ENCODE measurements around the gene PSMA6.

DNA sequence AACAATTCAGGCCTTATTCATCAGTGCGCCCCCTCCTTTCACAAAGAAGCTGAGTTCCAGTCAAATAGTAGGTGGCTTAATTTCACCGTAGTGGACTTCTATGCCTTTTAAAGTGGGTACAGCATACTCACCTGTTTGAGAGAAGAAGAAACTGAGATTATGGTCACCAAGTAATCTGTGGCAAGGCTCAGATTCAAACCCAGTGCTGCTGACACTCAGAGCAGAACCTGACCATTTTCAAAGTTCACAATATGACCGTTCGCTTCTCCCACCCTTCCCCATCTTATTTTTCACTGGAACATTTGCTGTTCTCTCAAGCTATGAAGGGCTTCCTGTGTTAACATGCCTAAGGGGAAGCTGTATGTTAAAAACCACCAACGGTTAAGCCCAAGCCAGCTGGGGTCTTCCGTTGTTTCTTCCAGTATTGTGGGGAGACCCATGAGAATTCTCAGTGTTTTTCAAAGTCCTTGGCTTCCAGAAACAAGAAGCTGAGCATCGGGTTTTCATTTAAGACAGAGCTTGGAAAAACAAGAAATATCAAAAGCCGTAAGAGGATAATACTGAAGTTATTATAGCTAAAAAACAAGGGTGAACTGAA lies 6.1 kb upstream of the PSMA6 start:
- TF ChIP-seq ZNF33B (CRISPR knock-in tag; IDR thresholded peaks at IDR 0.05) (no peak), IRX3 (CRISPR knock-in tag; IDR thresholded peaks at IDR 0.05; ENCODE audit: borderline replicate concordance, low read depth) (no peak), ZBTB20 (CRISPR knock-in tag; IDR thresholded peaks at IDR 0.05; ENCODE audit: borderline replicate concordance, low read depth) (no peak), NR2C2 (CRISPR knock-in tag; IDR thresholded peaks at IDR 0.05; ENCODE audit: borderline replicate concordance) (no peak), RNF2 (conservative IDR thresholded peaks at IDR 0.05; ENCODE audit: low read depth) (no peak), ELF4 (CRISPR knock-in tag; IDR thresholded peaks at IDR 0.05; ENCODE audit: borderline replicate concordance) (no peak), NFE2L2 (IDR thresholded peaks at IDR 0.05; ENCODE audit: low read length) (no peak), POLR2A (IDR thresholded peaks at IDR 0.05; ENCODE audit: insufficient read depth in 1 of 2, low read depth in 2 of 2, low read length in 2 of 2) (no peak)
- TF ChIP-seq, protein P1, sequence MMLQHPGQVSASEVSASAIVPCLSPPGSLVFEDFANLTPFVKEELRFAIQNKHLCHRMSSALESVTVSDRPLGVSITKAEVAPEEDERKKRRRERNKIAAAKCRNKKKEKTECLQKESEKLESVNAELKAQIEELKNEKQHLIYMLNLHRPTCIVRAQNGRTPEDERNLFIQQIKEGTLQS (CRISPR knock-in tag; IDR thresholded peaks at IDR 0.05): no peak
- TF ChIP-seq, protein P2, sequence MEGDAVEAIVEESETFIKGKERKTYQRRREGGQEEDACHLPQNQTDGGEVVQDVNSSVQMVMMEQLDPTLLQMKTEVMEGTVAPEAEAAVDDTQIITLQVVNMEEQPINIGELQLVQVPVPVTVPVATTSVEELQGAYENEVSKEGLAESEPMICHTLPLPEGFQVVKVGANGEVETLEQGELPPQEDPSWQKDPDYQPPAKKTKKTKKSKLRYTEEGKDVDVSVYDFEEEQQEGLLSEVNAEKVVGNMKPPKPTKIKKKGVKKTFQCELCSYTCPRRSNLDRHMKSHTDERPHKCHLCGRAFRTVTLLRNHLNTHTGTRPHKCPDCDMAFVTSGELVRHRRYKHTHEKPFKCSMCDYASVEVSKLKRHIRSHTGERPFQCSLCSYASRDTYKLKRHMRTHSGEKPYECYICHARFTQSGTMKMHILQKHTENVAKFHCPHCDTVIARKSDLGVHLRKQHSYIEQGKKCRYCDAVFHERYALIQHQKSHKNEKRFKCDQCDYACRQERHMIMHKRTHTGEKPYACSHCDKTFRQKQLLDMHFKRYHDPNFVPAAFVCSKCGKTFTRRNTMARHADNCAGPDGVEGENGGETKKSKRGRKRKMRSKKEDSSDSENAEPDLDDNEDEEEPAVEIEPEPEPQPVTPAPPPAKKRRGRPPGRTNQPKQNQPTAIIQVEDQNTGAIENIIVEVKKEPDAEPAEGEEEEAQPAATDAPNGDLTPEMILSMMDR (CRISPR knock-in tag; IDR thresholded peaks at IDR 0.05): no peak
- TF ChIP-seq, protein P3, sequence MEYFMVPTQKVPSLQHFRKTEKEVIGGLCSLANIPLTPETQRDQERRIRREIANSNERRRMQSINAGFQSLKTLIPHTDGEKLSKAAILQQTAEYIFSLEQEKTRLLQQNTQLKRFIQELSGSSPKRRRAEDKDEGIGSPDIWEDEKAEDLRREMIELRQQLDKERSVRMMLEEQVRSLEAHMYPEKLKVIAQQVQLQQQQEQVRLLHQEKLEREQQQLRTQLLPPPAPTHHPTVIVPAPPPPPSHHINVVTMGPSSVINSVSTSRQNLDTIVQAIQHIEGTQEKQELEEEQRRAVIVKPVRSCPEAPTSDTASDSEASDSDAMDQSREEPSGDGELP (IDR thresholded peaks at IDR 0.05; ENCODE audit: borderline replicate concordance, low read depth): no peak
- TF ChIP-seq, protein P4, sequence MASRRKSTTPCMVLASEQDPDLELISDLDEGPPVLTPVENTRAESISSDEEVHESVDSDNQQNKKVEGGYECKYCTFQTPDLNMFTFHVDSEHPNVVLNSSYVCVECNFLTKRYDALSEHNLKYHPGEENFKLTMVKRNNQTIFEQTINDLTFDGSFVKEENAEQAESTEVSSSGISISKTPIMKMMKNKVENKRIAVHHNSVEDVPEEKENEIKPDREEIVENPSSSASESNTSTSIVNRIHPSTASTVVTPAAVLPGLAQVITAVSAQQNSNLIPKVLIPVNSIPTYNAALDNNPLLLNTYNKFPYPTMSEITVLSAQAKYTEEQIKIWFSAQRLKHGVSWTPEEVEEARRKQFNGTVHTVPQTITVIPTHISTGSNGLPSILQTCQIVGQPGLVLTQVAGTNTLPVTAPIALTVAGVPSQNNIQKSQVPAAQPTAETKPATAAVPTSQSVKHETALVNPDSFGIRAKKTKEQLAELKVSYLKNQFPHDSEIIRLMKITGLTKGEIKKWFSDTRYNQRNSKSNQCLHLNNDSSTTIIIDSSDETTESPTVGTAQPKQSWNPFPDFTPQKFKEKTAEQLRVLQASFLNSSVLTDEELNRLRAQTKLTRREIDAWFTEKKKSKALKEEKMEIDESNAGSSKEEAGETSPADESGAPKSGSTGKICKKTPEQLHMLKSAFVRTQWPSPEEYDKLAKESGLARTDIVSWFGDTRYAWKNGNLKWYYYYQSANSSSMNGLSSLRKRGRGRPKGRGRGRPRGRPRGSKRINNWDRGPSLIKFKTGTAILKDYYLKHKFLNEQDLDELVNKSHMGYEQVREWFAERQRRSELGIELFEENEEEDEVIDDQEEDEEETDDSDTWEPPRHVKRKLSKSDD (CRISPR knock-in tag; IDR thresholded peaks at IDR 0.05; ENCODE audit: low read depth): no peak
- TF ChIP-seq, protein P5, sequence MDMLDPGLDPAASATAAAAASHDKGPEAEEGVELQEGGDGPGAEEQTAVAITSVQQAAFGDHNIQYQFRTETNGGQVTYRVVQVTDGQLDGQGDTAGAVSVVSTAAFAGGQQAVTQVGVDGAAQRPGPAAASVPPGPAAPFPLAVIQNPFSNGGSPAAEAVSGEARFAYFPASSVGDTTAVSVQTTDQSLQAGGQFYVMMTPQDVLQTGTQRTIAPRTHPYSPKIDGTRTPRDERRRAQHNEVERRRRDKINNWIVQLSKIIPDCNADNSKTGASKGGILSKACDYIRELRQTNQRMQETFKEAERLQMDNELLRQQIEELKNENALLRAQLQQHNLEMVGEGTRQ (IDR thresholded peaks at IDR 0.05; ENCODE audit: low read depth, low read length): no peak
- TF ChIP-seq, protein P5 (CRISPR knock-in tag; IDR thresholded peaks at IDR 0.05; ENCODE audit: borderline replicate concordance): no peak
